ENCODE results near the gene EVX2.

DNA sequence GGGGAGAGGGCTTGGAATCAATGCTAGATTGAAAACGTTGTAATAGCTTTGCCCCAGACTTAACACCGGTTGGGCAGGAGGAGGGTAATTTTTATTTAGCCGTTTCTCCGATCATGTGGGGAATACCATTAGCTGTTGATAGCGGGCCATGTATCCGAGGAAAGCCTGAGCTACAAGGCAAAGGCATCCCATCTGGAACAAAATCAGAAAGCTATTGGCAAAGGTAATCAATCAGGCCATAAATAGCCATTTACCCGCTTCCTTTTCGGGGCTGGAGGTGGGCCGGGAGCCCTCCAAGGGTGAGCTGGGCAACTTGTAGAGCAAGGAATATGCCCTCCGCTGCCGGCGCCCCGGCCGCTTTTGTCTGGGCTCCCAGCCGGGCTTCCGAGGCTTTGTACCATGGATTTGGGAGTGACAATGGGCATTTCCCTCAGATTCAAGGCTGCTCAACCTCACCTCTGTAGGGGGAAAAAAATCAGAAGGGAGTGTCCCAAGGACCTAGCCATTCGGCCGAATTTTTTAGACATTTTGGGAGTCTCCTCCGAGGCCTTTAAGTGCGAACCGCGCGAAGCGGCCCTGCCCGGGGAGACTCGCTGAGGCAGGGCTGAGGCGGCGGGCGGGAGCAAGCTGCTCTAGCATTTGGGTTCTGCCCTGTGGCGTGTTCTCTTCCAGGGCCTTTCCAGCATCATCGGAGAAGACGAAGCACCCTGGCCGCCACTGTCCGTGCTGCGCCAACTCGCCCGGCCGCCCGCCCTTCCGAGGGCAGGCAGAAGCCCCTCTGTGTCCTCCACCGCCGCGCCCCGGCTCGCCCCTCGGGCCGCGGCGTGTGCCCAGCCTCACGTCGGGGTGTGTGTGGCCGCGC lies 37.7 kb upstream of the EVX2 start:
- TF ChIP-seq, protein P1, sequence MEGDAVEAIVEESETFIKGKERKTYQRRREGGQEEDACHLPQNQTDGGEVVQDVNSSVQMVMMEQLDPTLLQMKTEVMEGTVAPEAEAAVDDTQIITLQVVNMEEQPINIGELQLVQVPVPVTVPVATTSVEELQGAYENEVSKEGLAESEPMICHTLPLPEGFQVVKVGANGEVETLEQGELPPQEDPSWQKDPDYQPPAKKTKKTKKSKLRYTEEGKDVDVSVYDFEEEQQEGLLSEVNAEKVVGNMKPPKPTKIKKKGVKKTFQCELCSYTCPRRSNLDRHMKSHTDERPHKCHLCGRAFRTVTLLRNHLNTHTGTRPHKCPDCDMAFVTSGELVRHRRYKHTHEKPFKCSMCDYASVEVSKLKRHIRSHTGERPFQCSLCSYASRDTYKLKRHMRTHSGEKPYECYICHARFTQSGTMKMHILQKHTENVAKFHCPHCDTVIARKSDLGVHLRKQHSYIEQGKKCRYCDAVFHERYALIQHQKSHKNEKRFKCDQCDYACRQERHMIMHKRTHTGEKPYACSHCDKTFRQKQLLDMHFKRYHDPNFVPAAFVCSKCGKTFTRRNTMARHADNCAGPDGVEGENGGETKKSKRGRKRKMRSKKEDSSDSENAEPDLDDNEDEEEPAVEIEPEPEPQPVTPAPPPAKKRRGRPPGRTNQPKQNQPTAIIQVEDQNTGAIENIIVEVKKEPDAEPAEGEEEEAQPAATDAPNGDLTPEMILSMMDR (IDR thresholded peaks at IDR 0.05; ENCODE audit: borderline replicate concordance, extremely low read depth, low read length, poor library complexity, severe bottlenecking), result no peak
- TF ChIP-seq EZH2 (IDR thresholded peaks at IDR 0.05; ENCODE audit: borderline replicate concordance, low read depth, low read length, severe bottlenecking), result no peak

Measured in DND-41 (cell line).